Measurements from ENCODE around the gene SPX. TPM values are rescaled to one million over a fixed set of nuclear protein-coding genes. Genes with fewer than 3 reads are reported as not detected.

The SPX gene
- polyA plus RNA-seq, 1 of the 3 experiments (the other 2 are of a cell fraction): not detected

GRCh38 chr12:21521541-21521940 is 4.6 kb upstream of the SPX start:
- CTCF ChIA-PET: interaction anchor here (0.8 kb wide), 1 partner anchor 23 kb away, joined by 3 read pairs; no protein-coding TSS in a partner anchor
- POLR2A ChIA-PET: no interaction called here

GRCh38 chr12:21523148-21523547 is 2.9 kb upstream of the SPX start:
- Histone ChIP-seq H4K20me1 (ENCODE audit: insufficient read depth) (no peaks in the 10 kb centered on the region), H3K9me2 (no peaks in the 10 kb centered on the region), H3K4me3 (ENCODE audit: low read depth in 2 of 2, low read length in 1 of 2) (no peak overlapping the region), H3K27ac (ENCODE audit: low read depth in 2 of 2, low read length in 1 of 2) (no peak overlapping the region), H3F3A (replicated peaks; ENCODE audit: insufficient read depth) (peaks cover 6% of the 10 kb centered on the region), H2AFZ (ENCODE audit: low read depth) (no peak overlapping the region), H3K9me3 (no peaks in the 10 kb centered on the region), H3K27me3 (ENCODE audit: insufficient read depth) (peaks cover 17% of the 10 kb centered on the region; the same call in 1 of the 2 replicates), H3K4me1 (ENCODE audit: control insufficient read depth in 1 of 2, insufficient read depth in 2 of 2, low read depth in 1 of 2, low read length in 1 of 2) (peaks cover 3 to 7% of the 10 kb centered on the region in 2 experiments; a peak in 3 of 4 replicates), H3K9ac (no peak overlapping the region), H3K79me2 (ENCODE audit: insufficient read depth) (no peaks in the 10 kb centered on the region), H3K4me2 (no peak overlapping the region), H3K36me3 (replicated peaks in 1 of 2; ENCODE audit: control insufficient read depth in 1 of 2, insufficient read depth in 2 of 2, low read length in 1 of 2) (peaks cover 0 to 4% of the 10 kb centered on the region in 2 experiments)
- CTCF ChIA-PET: no interaction called here
- DNase-seq: no peak
- POLR2A ChIA-PET: no interaction called here
- no peak for TF ChIP-seq MAX (IDR thresholded peaks at IDR 0.05; ENCODE audit: low read depth)
- TF ChIP-seq MEF2A (IDR thresholded peaks at IDR 0.05; ENCODE audit: borderline replicate concordance, low read depth): no peak
- TF ChIP-seq SIN3A (IDR thresholded peaks at IDR 0.05; ENCODE audit: borderline replicate concordance, low read depth, low read length): no peak
- TF ChIP-seq GATA2 (CRISPR knock-in tag; IDR thresholded peaks at IDR 0.05): no peak
- no peak for TF ChIP-seq FOXM1 (IDR thresholded peaks at IDR 0.05; ENCODE audit: low read depth)
- TF ChIP-seq NRF1 (IDR thresholded peaks at IDR 0.05; ENCODE audit: low read depth, low read length): no peak
- no peak for TF ChIP-seq FOXJ3 (CRISPR knock-in tag; IDR thresholded peaks at IDR 0.05)
- TF ChIP-seq RFX5 (IDR thresholded peaks at IDR 0.05; ENCODE audit: low read length): no peak
- TF ChIP-seq REST (IDR thresholded peaks at IDR 0.05; ENCODE audit: low read depth, low read length): no peak
- TF ChIP-seq CHD2 (IDR thresholded peaks at IDR 0.05; ENCODE audit: low read length, partially characterized antibody): no peak
- no peak for TF ChIP-seq JUND (IDR thresholded peaks at IDR 0.05)
- TF ChIP-seq PBX3 (IDR thresholded peaks at IDR 0.05): no peak

More at GRCh38 chr12:21521541-21521940, 4.6 kb upstream of the SPX start:
- Histone ChIP-seq H3K9ac (no peak overlapping the region), H3K4me2 (no peak overlapping the region), H3K9me3 (no peaks in the 10 kb centered on the region), H3K9me2 (no peaks in the 10 kb centered on the region), H4K20me1 (ENCODE audit: insufficient read depth) (no peaks in the 10 kb centered on the region), H3K4me3 (ENCODE audit: low read depth in 2 of 2, low read length in 1 of 2) (no peak overlapping the region), H3F3A (replicated peaks; ENCODE audit: insufficient read depth) (peaks cover 12% of the 10 kb centered on the region), H3K36me3 (replicated peaks in 1 of 2; ENCODE audit: control insufficient read depth in 1 of 2, insufficient read depth in 2 of 2, low read length in 1 of 2) (peaks cover 10 to 19% of the 10 kb centered on the region in 2 experiments), H3K27me3 (ENCODE audit: insufficient read depth) (peaks cover 1% of the 10 kb centered on the region; the same call in 1 of the 2 replicates), H3K4me1 (ENCODE audit: control insufficient read depth in 1 of 2, insufficient read depth in 2 of 2, low read depth in 1 of 2, low read length in 1 of 2) (no peaks in the 10 kb centered on the region), H2AFZ (ENCODE audit: low read depth) (no peak overlapping the region), H3K27ac (ENCODE audit: low read depth in 2 of 2, low read length in 1 of 2) (no peak overlapping the region), H3K79me2 (ENCODE audit: insufficient read depth) (no peaks in the 10 kb centered on the region)
- TF ChIP-seq MAX (IDR thresholded peaks at IDR 0.05; ENCODE audit: low read depth) (no peak), RFX5 (IDR thresholded peaks at IDR 0.05; ENCODE audit: low read length) (no peak), RCOR1 (IDR thresholded peaks at IDR 0.05; ENCODE audit: low read length) (no peak), SMC3 (IDR thresholded peaks at IDR 0.05; ENCODE audit: low read depth, low read length) (no peak), IRF3 (IDR thresholded peaks at IDR 0.05; ENCODE audit: low read depth, low read length) (no peak), USF2 (IDR thresholded peaks at IDR 0.05; ENCODE audit: borderline replicate concordance, low read depth, low read length) (no peak), GABPA (IDR thresholded peaks at IDR 0.05; ENCODE audit: low read depth) (no peak)
- WGBS (ENCODE audit: low lambda C conversion rate): 9% methylated on average over 1 of the region's 1 CpG
- no peak for DNase-seq

Measured in SK-N-SH (cell line).